PC-9 (cell line): ENCODE measurements around the gene ZNF175.

ENCODE experiments used
- EZH2 ChIP-seq: fragments of 200-600 bp; sonication (generic); IDR thresholded peaks from 2 replicates; pipeline ENCODE4 v1.8.0; 2017; ENCODE audit warnings: antibody characterized with exemption, low read depth
- TF ChIP-seq, protein P1 (sequence below): fragments of 200-600 bp; sonication (generic); conservative IDR thresholded peaks from 2 replicates; pipeline ENCODE4 v1.6.1; 2017; ENCODE audit warnings: mixed run types, antibody characterized with exemption, mild to moderate bottlenecking, moderate library complexity

DNA sequence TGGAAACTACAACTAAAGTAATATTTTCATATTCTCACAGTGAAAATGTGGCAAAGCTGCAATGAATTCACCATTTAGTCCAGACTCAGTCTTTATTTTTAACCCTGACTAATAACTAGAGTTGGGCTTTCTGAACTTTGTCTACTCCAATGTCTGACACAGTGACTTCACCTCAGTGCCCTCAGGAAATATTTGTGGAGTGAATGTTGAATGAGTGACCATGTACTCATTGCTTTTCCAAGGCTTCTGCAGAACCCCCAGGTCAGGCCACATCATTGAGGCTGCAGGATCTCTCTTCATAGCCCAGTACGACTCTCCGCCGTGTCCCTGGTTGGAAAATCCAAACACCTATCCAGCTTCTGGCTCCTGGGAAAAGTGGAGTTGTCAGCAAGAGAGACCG, 1.8 kb downstream of the ZNF175 start:
- TF ChIP-seq, protein P1, sequence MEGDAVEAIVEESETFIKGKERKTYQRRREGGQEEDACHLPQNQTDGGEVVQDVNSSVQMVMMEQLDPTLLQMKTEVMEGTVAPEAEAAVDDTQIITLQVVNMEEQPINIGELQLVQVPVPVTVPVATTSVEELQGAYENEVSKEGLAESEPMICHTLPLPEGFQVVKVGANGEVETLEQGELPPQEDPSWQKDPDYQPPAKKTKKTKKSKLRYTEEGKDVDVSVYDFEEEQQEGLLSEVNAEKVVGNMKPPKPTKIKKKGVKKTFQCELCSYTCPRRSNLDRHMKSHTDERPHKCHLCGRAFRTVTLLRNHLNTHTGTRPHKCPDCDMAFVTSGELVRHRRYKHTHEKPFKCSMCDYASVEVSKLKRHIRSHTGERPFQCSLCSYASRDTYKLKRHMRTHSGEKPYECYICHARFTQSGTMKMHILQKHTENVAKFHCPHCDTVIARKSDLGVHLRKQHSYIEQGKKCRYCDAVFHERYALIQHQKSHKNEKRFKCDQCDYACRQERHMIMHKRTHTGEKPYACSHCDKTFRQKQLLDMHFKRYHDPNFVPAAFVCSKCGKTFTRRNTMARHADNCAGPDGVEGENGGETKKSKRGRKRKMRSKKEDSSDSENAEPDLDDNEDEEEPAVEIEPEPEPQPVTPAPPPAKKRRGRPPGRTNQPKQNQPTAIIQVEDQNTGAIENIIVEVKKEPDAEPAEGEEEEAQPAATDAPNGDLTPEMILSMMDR = no peak
- TF ChIP-seq EZH2 = no peak
